Coronary artery (tissue), 2 donors: ENCODE results near the gene INPP5D.

Experiments used
- DNase-seq: peaks from one replicate; pipeline ENCODE4 v3.0.0-alpha.2; 2017; ENCODE audit warnings: low spot score
- H3K27ac ChIP-seq, 2 donors: fragments of 200-600 bp; sonication (generic); one replicate each; pipeline ENCODE4 v1.5.1; 2016 to 2019
- H3K4me3 ChIP-seq: fragments of 200-600 bp; sonication (generic); 2 replicates; pipeline ENCODE4 v1.5.1; 2016; ENCODE audit warnings: mild to moderate bottlenecking, moderate library complexity
- CTCF ChIP-seq: fragments of 200-600 bp; sonication (generic); IDR thresholded peaks from one replicate; pipeline ENCODE4 v1.5.1; 2019; ENCODE audit warnings: antibody characterized with exemption

INPP5D gene

GRCh38 chr2:233164128-233164635 is 104.0 kb downstream of the INPP5D start:
- Histone ChIP-seq H3K4me3 (no peak overlapping the region), H3K27ac (no peak overlapping the region)
- no peak for DNase-seq
- TF ChIP-seq CTCF, result no peak

GRCh38 chr2:233164967-233165366 is 104.8 kb downstream of the INPP5D start:
- Histone ChIP-seq H3K4me3 (no peak overlapping the region), H3K27ac (peak overlapping the region in 1 of 2 donors; percentile 22)
- DNase-seq, result no peak
- TF ChIP-seq CTCF, result no peak

GRCh38 chr2:233165543-233165894 is 105.4 kb downstream of the INPP5D start:
- no peak for DNase-seq
- Histone ChIP-seq H3K4me3 (no peak overlapping the region), H3K27ac (peak overlapping the region in 1 of 2 donors; percentile 37)
- TF ChIP-seq CTCF, result no peak

- Histone ChIP-seq H3K27ac (peak overlapping the region in 1 of 2 donors; percentile 0), H3K4me3 (no peak overlapping the region)
- no peak for DNase-seq
- TF ChIP-seq CTCF, result no peak
Observed at GRCh38 chr2:233165895-233166661, 105.9 kb downstream of the INPP5D start.

- Histone ChIP-seq H3K27ac (no peak overlapping the region), H3K4me3 (no peak overlapping the region)
- DNase-seq, result no peak
- no peak for TF ChIP-seq CTCF
Observed at GRCh38 chr2:233168445-233168844, 108.3 kb downstream of the INPP5D start.

GRCh38 chr2:233168919-233169318 is 108.8 kb downstream of the INPP5D start:
- no peak for DNase-seq
- TF ChIP-seq CTCF, result no peak
- Histone ChIP-seq H3K27ac (no peak overlapping the region), H3K4me3 (no peak overlapping the region)

GRCh38 chr2:233171344-233171743 is 111.2 kb downstream of the INPP5D start:
- TF ChIP-seq CTCF, result no peak
- DNase-seq, result no peak
- no peak overlapping the region for H3K4me3 ChIP-seq
- H3K27ac ChIP-seq, result no peak overlapping the region
